HCT116 (cell line): ENCODE measurements around the gene CCR7. TPM values are rescaled to one million over a fixed set of nuclear protein-coding genes. Genes with fewer than 3 reads are reported as not detected.

Experiments used
- ATAC-seq: fragments of 200-7000 bp; cut with Tn5 transposase; 2 replicates; pipeline ENCODE4 v1.9.1; 2020; ENCODE audit warnings: mild to moderate bottlenecking, moderate library complexity
- BruUV-seq: library from RNA; stranded (reverse); fragments of 400-500 nt; replicated peaks from 2 replicates; lab custom pipeline; 2021; lab: Mats Ljungman, UMichigan
- CTCF ChIA-PET: fragments of 300-600 bp; sonication (Branson Sonifier 250); formaldehyde crosslinking; loops from one replicate; lab custom pipeline; 2021; ENCODE audit warnings: antibody characterized with exemption; lab: Charles Lee
- POLR2A ChIA-PET: fragments of 300-600, 350-600 bp; sonication (Branson Sonifier 250); formaldehyde crosslinking; loops from one replicate; lab custom pipeline; 2021; ENCODE audit warnings: antibody characterized with exemption; lab: Charles Lee
- RAD21 ChIA-PET, 2 experiments: fragments of 300-600 bp; sonication (Branson Sonifier 250); formaldehyde crosslinking; loops; one replicate each; lab custom pipeline; 2023; ENCODE audit warnings: low total read pairs in 2 of 2; ENCODE audit not compliant: uncharacterized antibody in 2 of 2, unreplicated experiment in 2 of 2, low non-redundant PET in 1 of 2; lab: Charles Lee
- DNase-seq: peaks from one replicate; pipeline ENCODE4 v3.0.0-alpha.2; 2010; ENCODE audit warnings: low read depth, low spot score
- H2AFZ ChIP-seq: fragments of 200-600 bp; shearing (Covaris generic), sonication (generic); 2 replicates; pipeline ENCODE4 v1.6.1; 2017; ENCODE audit warnings: low read depth, mixed run types, mixed read lengths, antibody characterized with exemption, low read length; ENCODE audit not compliant: poor library complexity, severe bottlenecking
- H3K27ac ChIP-seq: 2 replicates; pipeline ENCODE4 v1.5.1; 2012; ENCODE audit warnings: low read depth, low read length
- H3K27me3 ChIP-seq: fragments of 200-600 bp; sonication (generic); 2 replicates; pipeline ENCODE4 v1.6.1; 2016; ENCODE audit warnings: mixed run types, low read length, mixed read lengths; ENCODE audit not compliant: insufficient read depth
- H3K36me3 ChIP-seq, 2 experiments: fragments of 200-500 bp in 1 of 2; fragments of 200-600 bp in 1 of 2; sonication (Bioruptor generic) in 1 of 2; sonication (generic) in 1 of 2; 2 replicates each; pipeline versions ENCODE4 v1.5.1 to v1.6.1; 2014 to 2016; ENCODE audit warnings: low read length in 2 of 2, inconsistent platforms in 1 of 2, mixed read lengths in 1 of 2, mixed run types in 1 of 2; ENCODE audit not compliant: insufficient read depth in 2 of 2, control insufficient read depth in 1 of 2
- H3K4me1 ChIP-seq, 2 experiments: fragments of 200-600 bp in 1 of 2; sonication (generic) in 1 of 2; 2 replicates each; pipeline versions ENCODE4 v1.5.1 to v1.6.1; 2012 to 2017; ENCODE audit warnings: low read length in 2 of 2, inconsistent platforms in 1 of 2, mild to moderate bottlenecking in 1 of 2, mixed read lengths in 1 of 2, mixed run types in 1 of 2, moderate library complexity in 1 of 2; ENCODE audit not compliant: insufficient read depth in 2 of 2, control insufficient read depth in 1 of 2
- H3K4me2 ChIP-seq: fragments of 200-600 bp; sonication (generic); 2 replicates; pipeline ENCODE4 v1.6.1; 2017; ENCODE audit warnings: mixed run types, low read length, mixed read lengths
- H3K4me3 ChIP-seq, 2 experiments: fragments of 200-600 bp in 1 of 2; sonication (generic) in 1 of 2; replicated peaks in 1 of 2; 2 replicates each; pipeline ENCODE4 v1.5.1; 2011 to 2016; ENCODE audit warnings: low read length in 2 of 2, control low read depth in 1 of 2, low read depth in 1 of 2, mild to moderate bottlenecking in 1 of 2, mixed read lengths in 1 of 2, mixed run types in 1 of 2
- H3K79me2 ChIP-seq: fragments of 200-600 bp; sonication (generic); 2 replicates; pipeline ENCODE4 v1.6.1; 2017; ENCODE audit warnings: mild to moderate bottlenecking, mixed run types, low read length, moderate library complexity, mixed read lengths; ENCODE audit not compliant: insufficient read depth
- H3K9ac ChIP-seq: fragments of 200-600 bp; sonication (generic); 2 replicates; pipeline ENCODE4 v1.6.1; 2016; ENCODE audit warnings: low read length, mixed read lengths
- H3K9me2 ChIP-seq: fragments of 200-600 bp; sonication (generic), shearing (Covaris generic); 2 replicates; pipeline ENCODE4 v1.6.1; 2017; ENCODE audit warnings: mixed run types, mild to moderate bottlenecking, moderate library complexity; ENCODE audit not compliant: insufficient read depth
- H3K9me3 ChIP-seq, 2 experiments: fragments of 200-500 bp in 1 of 2; fragments of 200-600 bp in 1 of 2; sonication (Bioruptor generic) in 1 of 2; sonication (generic) in 1 of 2; 2 replicates each; pipeline ENCODE4 v1.6.1; 2014 to 2017; ENCODE audit warnings: low read length in 2 of 2, mixed read lengths in 2 of 2, inconsistent platforms in 1 of 2, low read depth in 1 of 2, mild to moderate bottlenecking in 1 of 2, mixed run types in 1 of 2, moderate library complexity in 1 of 2; ENCODE audit not compliant: control insufficient read depth in 1 of 2, insufficient read depth in 1 of 2
- H4K20me1 ChIP-seq: fragments of 200-600 bp; sonication (generic), shearing (Covaris generic); 2 replicates; pipeline ENCODE4 v1.6.1; 2017; ENCODE audit warnings: mixed run types, mild to moderate bottlenecking, moderate library complexity; ENCODE audit not compliant: insufficient read depth
- CEBPB ChIP-seq: IDR thresholded peaks from 2 replicates; pipeline ENCODE4 v1.6.1; 2012; ENCODE audit warnings: low read depth
- CTCF ChIP-seq, 3 experiments: fragments of 200-600 bp in 1 of 3; sonication (generic) in 1 of 3; IDR thresholded peaks in 2 of 3; conservative IDR thresholded peaks in 1 of 3; 2 replicates each; pipeline ENCODE4 v1.5.1; 2012 to 2017; ENCODE audit warnings: low read depth in 2 of 3, low read length in 2 of 3, antibody characterized with exemption in 1 of 3, borderline replicate concordance in 1 of 3, control low read depth in 1 of 3, mild to moderate bottlenecking in 1 of 3, mixed read lengths in 1 of 3, mixed run types in 1 of 3, moderate library complexity in 1 of 3; ENCODE audit not compliant: insufficient read depth in 1 of 3
- EZH2 ChIP-seq: fragments of 200-600 bp; sonication (generic); IDR thresholded peaks from 2 replicates; pipeline ENCODE4 v1.6.1; 2017; ENCODE audit warnings: antibody characterized with exemption, mixed run types
- EZH2phosphoT487 ChIP-seq: fragments of 200-600 bp; IDR thresholded peaks from 2 replicates; pipeline ENCODE4 v1.6.1; 2018; ENCODE audit warnings: antibody characterized with exemption, borderline replicate concordance
- JUND ChIP-seq: IDR thresholded peaks from 2 replicates; pipeline ENCODE4 v1.6.1; 2012
- POLR2A ChIP-seq: IDR thresholded peaks from 2 replicates; pipeline ENCODE4 v1.7.0; 2011; ENCODE audit warnings: borderline replicate concordance; ENCODE audit not compliant: insufficient read depth, insufficient read length; ENCODE audit errors: extremely low read depth
- POLR2AphosphoS5 ChIP-seq: IDR thresholded peaks from 2 replicates; pipeline ENCODE4 v1.6.1; 2011; ENCODE audit warnings: mild to moderate bottlenecking, low read depth, low read length, moderate library complexity
- RAD21 ChIP-seq: IDR thresholded peaks from 2 replicates; pipeline ENCODE4 v1.6.1; 2012; ENCODE audit warnings: low read depth, mild to moderate bottlenecking
- SIN3A ChIP-seq: IDR thresholded peaks from 2 replicates; pipeline ENCODE4 v1.6.1; 2012; ENCODE audit warnings: low read depth
- SP1 ChIP-seq: IDR thresholded peaks from 2 replicates; pipeline ENCODE4 v1.6.1; 2012; ENCODE audit warnings: low read depth
- TCF7L2 ChIP-seq: IDR thresholded peaks from 2 replicates; pipeline ENCODE4 v1.7.0; 2011; ENCODE audit warnings: borderline replicate concordance, inconsistent platforms; ENCODE audit not compliant: insufficient read depth, insufficient read length; ENCODE audit errors: extremely low read depth
- YY1 ChIP-seq: IDR thresholded peaks from 2 replicates; pipeline ENCODE4 v1.6.1; 2011; ENCODE audit warnings: low read length, low read depth, moderate library complexity, mild to moderate bottlenecking; ENCODE audit not compliant: insufficient replicate concordance; ENCODE audit errors: extremely low read depth
- ZFX ChIP-seq: fragments of 450-650 bp; IDR thresholded peaks from 2 replicates; pipeline ENCODE4 v1.6.1; 2017
- intact Hi-C: fragments of 100-400 bp; cut with micrococcal nuclease; formaldehyde crosslinking; loops from 2 replicates; pipeline ENCODE4 v1.10.0; 2022
- total RNA-seq: library from RNA; stranded (reverse); gene quantifications from one replicate; pipeline ENCODE4 v1.2.1, GENCODE V29; 2021; ENCODE audit not compliant: unreplicated experiment
- TF ChIP-seq, protein P1 (sequence below): IDR thresholded peaks from 2 replicates; pipeline ENCODE4 v1.6.1; 2012

The CCR7 gene
- total RNA-seq, 1 experiment from 2014 or later: 0.69 TPM

DNA sequence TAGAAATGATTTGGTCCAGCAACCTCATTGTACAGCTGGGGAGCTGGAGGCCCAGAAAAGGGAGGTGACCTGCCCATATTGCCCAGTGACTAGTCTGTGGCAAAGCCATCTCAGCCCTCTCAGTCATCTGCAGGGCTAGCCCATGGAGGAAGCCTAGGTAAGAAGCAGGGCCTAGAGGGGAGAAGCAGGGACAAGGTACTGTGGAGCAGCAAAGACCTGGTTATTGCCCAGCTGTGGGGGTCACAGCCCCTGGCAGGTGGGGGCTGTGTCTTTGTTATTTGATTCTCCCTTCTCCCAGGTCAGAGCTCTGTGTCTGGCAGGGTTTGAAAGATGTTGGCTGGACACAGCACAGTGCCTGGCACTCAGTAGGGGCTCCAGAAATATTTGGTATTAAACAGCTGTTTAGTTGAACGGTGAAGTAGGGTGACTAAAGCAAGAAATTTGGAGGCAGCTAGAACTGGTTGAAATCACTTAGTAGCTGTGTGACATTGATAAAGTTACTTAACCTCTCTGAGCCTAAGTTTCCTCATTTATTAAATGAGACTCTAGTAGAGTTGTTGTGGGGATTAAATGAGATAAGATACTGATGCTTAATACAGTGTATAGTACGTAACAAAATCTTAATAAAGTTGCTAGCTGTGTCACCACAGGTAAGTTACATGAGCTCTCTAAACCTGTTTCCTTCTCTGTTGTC, 17.3 kb downstream of the CCR7 start:
- no TSS peak for BruUV-seq

DNA sequence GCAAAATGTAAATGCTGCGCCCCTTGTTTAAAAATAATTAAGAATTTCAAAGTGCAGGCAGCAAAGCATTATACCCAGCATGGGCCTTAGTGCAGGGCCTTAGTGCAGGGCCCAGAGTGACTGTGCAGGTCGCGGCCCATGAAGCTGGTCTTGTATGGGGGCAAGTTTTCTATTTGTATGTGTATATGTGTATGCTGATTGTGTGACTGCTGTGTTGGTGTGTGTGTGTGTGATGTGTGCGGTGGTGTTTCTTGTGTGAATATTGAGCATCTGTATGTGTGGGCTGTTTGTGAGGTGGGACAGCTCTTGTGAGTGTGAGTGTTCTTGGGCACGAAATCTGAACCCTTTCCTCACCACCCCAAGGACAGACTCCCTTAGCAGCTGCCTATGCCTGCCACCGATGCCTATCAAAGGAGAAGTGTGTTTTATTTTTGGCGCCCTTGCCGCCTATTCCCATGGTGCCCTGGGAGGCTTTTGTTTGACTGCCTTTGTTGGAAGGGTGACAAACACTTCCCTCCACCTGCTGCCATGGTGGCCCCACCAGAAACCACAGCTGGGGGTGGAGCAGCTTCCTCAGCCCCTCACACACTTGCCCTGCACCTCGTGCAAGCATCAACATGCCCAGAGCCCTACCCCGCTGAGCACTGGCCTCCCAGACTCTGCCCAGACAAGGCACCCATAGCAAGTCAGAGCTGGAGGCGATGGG, 18.0 kb downstream of the CCR7 start:
- H3K4me1 ChIP-seq: peaks cover 6 to 10% of the 10 kb centered on the region in 2 experiments
- H4K20me1 ChIP-seq: no peaks in the 10 kb centered on the region
- no peak overlapping the region for H2AFZ ChIP-seq
- no peak for DNase-seq
- intact Hi-C loops: no loop called here
- TF ChIP-seq ZFX (no peak), RAD21 (no peak), YY1 (no peak), SP1 (no peak), JUND (no peak), SIN3A (no peak), CEBPB (no peak), POLR2AphosphoS5 (no peak), POLR2A (no peak), CTCF (IDR thresholded peaks at IDR 0.05 in 2 of 3, conservative IDR thresholded peaks at IDR 0.05 in 1 of 3; ENCODE audit: borderline replicate concordance in 1 of 3, insufficient read depth in 1 of 3, low read depth in 2 of 3, low read length in 2 of 3) (no peak), EZH2 (no peak), EZH2phosphoT487 (no peak), TCF7L2 (no peak)
- TF ChIP-seq, protein P1, sequence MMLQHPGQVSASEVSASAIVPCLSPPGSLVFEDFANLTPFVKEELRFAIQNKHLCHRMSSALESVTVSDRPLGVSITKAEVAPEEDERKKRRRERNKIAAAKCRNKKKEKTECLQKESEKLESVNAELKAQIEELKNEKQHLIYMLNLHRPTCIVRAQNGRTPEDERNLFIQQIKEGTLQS: no peak
- ATAC-seq: no peak; the same call in 1 of the 2 replicates
- BruUV-seq: no TSS peak
- no peaks in the 10 kb centered on the region for H3K9me3 ChIP-seq
- H3K27me3 ChIP-seq: no peaks in the 10 kb centered on the region
- no peak overlapping the region for H3K4me3 ChIP-seq
- H3K36me3 ChIP-seq: no peaks in the 10 kb centered on the region
- no peak overlapping the region for H3K27ac ChIP-seq
- no peaks in the 10 kb centered on the region for H3K79me2 ChIP-seq
- POLR2A ChIA-PET: interaction anchor here (1.0 to 1.5 kb wide), 2 partner anchors 10 to 46 kb away, joined by 3 to 4 read pairs; partner anchors contain the start of gene TNS4
- H3K4me2 ChIP-seq: no peak overlapping the region
- CTCF ChIA-PET: interaction anchor here (1.7 kb wide), 1 partner anchor 13 kb away, joined by 7 read pairs; no protein-coding TSS in a partner anchor
- H3K9ac ChIP-seq: no peak overlapping the region
- H3K9me2 ChIP-seq: no peaks in the 10 kb centered on the region
- RAD21 ChIA-PET: interaction anchor here in 1 of 2 experiments (0.7 kb wide), 1 partner anchor 13 kb away, joined by 3 read pairs; no protein-coding TSS in a partner anchor

More for the DNA sequence above, 17.3 kb downstream of the CCR7 start:
- RAD21 ChIA-PET: interaction anchor here in 1 of 2 experiments (0.7 kb wide), 1 partner anchor 12 kb away, joined by 3 read pairs; no protein-coding TSS in a partner anchor
- H3K9me3 ChIP-seq: no peaks in the 10 kb centered on the region
- no peak overlapping the region for H3K27ac ChIP-seq
- ATAC-seq: no peak
- intact Hi-C loops: no loop called here
- H3K36me3 ChIP-seq: no peaks in the 10 kb centered on the region
- POLR2A ChIA-PET: interaction anchor here (1.0 to 1.5 kb wide), 2 partner anchors 11 to 46 kb away, joined by 3 to 4 read pairs; partner anchors contain the start of gene TNS4
- no peak for DNase-seq
- no peak overlapping the region for H3K4me3 ChIP-seq
- no peak overlapping the region for H3K9ac ChIP-seq
- no peak for TF ChIP-seq CEBPB
- TF ChIP-seq, all 23 proteins: peak for 0
- CTCF ChIA-PET: interaction anchor here (1.3 to 1.7 kb wide), 2 partner anchors 10 to 12 kb away, joined by 5 to 7 read pairs; no protein-coding TSS in a partner anchor
- H3K4me1 ChIP-seq: peaks cover 6 to 10% of the 10 kb centered on the region in 2 experiments
- no peaks in the 10 kb centered on the region for H4K20me1 ChIP-seq
- H3K4me2 ChIP-seq: no peak overlapping the region
- H2AFZ ChIP-seq: no peak overlapping the region
- H3K9me2 ChIP-seq: no peaks in the 10 kb centered on the region
- H3K79me2 ChIP-seq: no peaks in the 10 kb centered on the region
- H3K27me3 ChIP-seq: no peaks in the 10 kb centered on the region
